GM18507 (cell line): ENCODE results near the gene CYP27A1.

Source experiments
- DNase-seq: peaks from one replicate; pipeline ENCODE4 v3.0.0; 2011; ENCODE audit warnings: low read depth; ENCODE audit not compliant: insufficient read length; ENCODE audit errors: extremely low spot score
- FAIRE-seq: peaks from 2 replicates; lab custom pipeline; 2011; peaks lifted over from hg19 to GRCh38; lab: Jason Lieb, UNC

The CYP27A1 gene

DNA sequence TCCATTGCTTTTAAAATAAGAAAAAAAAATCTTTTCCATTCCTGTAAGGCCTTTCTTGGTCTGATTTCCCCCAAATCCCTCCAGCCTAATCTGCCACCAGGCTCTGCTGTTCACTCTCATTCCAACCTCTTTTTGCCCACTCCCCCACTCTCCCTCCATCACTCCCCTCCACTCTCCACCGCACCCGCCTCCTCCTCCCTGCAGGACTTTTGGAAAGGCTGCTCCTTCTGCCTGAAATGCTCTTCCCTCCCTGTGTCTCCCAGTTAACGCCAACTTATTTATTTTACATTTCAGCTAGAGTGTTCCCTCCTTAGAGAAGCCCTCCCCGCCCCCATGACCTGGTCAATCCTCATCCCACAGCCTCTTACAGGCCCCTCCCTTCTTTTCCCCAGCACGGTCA, 72.9 kb downstream of the CYP27A1 start:
- FAIRE-seq (no peak), DNase-seq (no peak)

DNA sequence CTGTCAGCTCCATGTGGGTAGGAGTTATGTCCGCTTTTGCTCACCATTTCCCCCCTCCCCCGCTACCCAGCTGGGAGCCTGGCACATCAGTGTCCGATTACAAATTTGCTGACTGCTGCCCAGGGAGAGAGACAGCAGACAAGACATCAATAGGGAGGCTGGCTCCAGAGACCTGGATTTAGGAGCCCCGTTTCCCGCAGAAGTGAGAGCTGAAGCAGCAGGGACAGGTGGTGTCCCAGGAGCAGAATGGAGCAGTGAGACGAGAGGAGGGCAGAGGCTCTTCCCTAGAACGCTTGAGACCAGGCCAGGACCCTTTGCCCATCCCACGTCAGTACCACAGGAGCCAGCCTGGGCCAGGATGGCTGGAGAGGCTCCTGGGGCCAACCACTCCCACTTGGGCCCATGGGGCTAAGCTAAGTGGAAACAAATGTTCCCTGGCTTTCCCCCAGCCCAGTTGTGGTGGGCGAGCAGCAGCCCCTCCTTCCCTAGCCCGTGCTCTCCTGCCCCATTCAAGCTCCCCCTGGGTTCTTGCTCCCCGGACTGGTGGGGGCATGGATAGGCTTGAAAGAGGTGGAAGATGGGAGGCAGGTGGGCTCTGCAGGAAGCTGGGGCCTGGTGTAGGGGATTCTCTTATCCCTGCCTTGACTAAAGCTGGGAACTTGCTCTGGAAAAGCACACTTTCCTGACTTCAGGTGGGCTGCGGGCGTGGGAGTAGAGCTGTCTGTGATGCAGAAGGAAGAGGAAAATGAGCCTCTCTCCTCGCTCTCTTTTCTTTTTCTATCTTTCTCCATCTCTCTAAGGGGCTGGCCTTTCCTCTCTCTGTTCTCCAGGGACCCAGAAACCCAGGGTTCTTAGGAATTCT, 73.6 kb downstream of the CYP27A1 start:
- no peak for DNase-seq
- no peak for FAIRE-seq

DNA sequence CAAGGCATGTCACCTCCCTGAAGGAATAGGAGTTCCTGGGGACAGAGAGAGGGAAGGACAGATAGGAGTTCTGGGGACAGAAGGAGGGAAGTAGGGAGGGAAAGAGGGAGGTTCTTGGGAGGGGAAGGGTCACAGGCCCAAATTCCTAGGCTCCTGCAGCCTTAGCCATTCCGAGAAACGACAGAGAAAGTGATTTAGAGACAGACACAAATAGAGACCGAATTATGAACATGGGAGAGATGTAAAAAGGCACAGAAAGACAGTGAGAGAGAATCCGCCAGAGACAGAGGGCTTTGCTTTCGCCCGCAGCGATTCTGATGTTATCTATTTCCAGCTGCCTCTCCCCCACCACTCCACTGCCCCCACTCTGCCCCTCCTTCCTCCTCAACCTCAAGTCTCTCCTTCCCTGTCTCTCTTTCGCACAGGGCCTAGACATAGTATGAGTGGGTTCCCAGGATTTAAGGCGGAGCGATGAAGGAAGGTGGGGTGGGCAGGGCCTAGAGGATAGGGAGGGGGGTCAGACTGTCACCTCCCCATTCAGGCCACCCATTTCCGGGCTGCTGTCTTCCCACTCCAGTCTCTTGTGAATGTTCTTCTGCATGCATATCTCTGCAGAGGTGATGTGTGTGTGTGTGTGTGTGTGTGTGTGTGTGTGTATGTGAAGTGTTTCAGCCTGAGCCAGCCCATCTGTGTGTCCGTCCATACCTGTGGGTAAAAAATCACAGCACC, 74.4 kb downstream of the CYP27A1 start:
- FAIRE-seq (no peak), DNase-seq (no peak)

DNA sequence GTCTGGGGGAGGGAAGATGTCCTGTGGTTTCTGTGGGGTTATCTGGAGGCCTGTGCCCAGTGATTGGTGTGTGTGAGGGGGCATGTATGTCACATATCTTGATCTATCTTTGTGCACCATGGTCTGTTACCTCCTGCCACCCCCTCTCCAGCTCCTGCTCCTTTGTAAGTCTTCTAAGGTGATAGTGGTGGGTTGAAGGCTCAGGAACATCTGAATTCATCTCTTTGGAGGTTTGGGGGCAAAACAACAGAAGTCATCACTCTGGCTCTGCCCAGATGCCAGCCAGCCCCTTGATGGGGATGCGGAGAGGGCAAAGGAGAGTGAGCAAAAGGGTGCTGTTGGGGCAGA, 74.9 kb downstream of the CYP27A1 start:
- DNase-seq (no peak), FAIRE-seq (no peak)

DNA sequence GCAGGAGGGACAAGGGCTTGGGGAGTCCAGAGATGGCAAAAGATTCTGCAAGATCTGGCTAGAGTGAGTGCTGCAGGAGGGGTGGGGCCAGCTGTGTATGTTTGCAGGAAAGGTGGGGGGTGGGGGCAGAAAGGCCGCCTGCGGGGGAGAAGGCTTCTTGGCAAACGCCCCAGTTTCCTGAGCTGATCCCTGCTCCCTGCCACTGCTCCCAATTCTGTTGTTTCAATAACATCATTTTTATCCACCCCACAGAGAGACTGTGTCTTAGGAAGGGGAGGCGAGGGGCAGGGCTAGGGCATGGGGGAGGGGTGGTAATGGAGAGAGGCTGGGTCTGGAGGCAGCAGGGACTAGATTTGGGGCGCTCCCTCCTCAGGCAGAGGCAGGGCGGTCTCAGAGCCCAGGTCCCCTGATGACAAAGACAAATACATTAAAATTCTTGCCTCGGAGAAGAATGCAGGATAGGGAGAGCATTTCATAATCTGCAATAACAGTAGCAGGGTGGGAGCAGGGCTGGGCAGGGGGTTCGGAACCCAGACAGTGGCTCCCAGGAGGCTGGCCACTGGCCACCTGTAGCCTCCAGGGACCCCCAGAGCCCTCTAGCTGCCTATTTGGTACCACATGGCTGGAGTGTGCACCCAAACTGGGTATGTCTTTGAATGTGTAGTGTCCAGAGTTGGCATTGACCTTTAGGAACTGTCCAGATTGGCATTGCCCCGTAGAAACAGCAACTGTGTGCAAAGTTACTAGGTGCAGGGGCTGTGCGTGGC, 75.6 kb downstream of the CYP27A1 start:
- no peak for FAIRE-seq
- no peak for DNase-seq

DNA sequence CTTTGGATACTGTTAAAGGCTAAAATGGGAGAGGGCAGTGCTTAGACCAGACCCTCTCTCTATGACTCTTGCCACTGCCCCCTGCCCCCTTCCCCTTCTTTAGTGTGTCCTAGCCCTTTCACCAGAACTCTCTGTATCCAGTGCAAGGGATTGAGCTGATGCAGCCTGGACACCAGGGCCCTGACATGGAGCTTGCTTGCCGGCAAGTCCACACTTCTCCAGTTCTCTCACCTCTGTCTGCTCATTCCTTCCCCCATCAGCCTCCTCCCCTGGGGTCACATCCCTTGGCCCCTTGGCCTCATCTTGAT, 76.1 kb downstream of the CYP27A1 start:
- DNase-seq (no peak), FAIRE-seq (no peak)

DNA sequence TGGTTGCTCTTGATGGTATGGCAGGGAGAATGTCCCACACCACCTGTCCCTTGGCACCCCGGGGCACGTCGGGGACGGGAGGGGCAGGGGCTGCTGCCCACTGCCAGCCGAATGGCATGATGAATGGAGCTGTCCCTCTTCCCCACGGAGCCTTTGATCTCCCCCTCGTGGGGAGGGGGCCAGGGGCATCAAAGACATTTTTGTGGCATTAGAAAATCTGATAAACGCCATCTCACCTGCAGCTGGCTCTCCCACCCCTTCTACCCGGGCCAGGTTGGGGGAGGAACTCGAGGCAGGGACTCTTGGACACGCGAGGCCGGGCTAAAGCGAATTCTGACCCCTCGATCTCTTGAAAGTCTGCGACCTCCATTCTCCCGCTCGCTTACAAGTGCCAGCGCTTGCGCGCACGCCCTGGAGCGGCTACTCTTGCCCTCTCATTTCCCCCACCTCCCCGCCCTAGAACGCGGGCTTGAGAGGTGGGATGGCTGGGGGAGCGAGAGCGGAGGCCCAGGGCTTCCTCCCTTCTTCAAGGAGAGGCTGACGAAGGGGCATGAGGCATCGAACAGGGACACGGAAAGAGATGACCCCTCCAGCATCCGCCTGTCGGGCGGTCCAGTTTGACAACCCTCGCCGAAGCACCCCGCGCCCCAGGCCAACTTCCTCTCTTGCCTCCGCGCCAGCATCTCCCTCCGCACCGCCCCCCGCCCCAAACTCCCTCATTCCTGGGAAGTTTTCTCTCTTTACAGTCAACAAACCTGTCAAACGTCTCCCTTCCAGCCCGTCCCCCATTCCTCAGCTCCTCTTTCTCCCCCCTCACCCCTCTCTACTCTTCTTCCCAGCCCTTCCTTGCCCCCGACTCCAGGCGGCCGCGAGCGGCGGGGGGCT, 77.0 kb downstream of the CYP27A1 start:
- DNase-seq (no peak), FAIRE-seq (no peak)

DNA sequence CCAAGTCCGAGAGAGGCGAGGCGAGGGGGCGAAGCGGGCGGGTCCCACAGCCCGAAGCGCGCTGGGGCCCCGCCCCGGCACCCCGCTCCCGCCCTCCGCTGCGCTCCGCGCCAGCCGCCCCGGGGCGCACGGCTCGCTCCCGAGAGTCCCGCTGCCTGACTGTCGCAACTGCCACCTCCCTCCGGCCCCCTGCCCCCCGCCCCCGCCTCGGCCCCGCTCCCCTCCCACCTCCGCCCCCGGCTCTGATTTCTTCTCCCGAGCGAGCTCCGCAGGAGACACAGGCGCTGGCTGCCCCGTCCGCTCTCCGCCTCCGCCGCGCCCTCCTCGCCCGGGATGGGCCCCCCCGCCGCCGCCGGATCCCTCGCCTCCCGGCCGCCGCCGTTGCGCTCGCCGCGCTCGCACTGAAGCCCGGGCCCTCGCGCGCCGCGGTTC, 77.6 kb downstream of the CYP27A1 start, which contains the start of gene WNT6:
WNT6 (plus strand) TSS at position 250 of the 432 bp plus-strand sequence. CDS start 233 bp downstream, outside the sequence.
- no peak for DNase-seq

DNA sequence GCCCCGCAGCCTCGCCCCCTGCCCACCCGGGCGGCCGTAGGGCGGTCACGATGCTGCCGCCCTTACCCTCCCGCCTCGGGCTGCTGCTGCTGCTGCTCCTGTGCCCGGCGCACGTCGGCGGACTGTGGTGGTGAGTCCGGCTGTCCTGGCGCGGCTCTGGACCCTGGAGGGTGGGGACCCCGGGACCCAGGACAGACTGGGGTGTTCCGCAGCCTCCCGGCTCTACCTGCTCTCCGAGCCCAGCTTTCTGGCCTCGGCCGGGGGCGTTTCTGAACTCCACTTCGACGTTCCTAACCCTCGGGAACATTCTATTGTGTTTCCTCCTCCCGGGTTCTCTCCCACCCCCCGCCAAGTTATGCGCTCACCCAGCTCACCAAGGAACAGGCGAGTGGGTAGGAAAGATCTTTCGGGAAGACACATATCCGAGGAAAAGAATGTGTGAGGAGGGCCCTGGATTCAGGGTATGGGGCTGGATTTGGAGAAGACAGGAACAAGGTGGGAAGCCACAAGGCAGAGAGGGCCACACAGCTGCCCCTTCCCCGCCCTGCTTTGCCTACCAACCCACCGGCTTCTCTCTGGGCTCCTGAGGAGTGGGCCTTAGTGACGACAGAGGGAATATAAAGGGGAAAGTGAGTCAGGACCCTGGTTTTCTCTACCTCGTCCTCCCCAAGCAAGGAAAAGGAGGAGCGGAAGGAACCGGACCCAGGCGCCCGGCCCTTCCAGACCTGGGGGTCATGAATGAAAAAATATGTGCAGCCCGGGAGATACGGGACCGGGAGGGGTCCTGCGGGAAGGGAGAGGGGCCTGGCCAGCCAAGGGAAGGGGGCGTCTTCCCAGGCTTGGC, 78.3 kb downstream of the CYP27A1 start:
- DNase-seq, result no peak
- no peak for FAIRE-seq

More for the DNA sequence above, 77.6 kb downstream of the CYP27A1 start, which contains the start of gene WNT6:
- no peak for FAIRE-seq

DNA sequence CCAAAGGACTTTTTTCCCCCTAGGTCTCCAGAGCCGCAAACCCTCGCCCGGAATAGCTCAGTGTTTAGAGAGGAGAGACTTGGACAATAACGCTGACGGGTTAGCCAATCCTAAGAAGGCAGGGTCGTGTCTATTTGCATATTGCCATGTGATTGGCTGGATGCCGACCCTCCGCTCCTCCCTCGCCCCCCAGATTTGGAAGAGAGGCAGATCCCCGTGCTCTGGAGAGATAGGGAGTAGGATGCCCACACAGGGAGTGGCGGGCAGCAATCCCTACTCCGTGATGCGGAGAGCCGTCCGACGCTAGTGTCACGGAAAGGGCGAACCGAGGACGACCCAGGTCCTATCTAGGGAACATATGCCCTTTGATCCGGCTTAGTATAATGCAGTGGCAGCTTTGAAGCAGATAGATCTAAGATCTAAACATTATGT, 79.0 kb downstream of the CYP27A1 start:
- DNase-seq, result no peak

DNA sequence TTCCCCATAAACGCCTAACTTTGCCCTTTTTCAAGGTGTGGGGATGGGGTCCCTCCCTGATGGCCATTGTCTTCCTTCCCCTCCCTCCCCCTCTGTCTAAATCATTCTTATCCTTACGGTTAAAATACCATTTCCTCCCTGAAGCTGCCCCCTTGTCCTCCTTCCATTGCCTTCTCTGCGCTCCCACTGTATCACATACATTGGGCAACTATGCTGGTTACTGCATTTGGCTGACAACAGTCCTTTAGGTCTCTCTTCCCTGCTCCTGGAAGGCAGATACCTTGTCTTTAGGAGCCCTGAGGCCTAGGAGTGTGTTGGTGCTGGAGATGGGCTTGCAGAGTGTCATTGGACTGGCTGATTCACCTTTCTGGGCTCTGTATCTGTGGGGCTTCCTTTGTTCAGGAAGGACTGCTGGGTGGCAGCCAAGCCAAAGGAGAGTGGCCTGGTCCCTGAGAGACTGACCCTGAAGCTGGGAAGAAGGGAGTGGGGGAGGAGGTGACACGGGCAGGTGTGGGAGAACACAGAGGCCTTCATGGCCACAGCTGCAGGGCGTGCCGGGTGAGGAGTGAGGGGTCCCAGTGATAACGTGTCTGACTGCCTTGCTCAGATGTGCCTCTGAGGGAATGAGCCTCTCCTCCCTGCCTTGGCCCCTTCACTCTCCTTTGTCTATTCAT, 79.8 kb downstream of the CYP27A1 start:
- no peak for FAIRE-seq
- no peak for DNase-seq

More for the DNA sequence above, 79.0 kb downstream of the CYP27A1 start:
- FAIRE-seq, result no peak

DNA sequence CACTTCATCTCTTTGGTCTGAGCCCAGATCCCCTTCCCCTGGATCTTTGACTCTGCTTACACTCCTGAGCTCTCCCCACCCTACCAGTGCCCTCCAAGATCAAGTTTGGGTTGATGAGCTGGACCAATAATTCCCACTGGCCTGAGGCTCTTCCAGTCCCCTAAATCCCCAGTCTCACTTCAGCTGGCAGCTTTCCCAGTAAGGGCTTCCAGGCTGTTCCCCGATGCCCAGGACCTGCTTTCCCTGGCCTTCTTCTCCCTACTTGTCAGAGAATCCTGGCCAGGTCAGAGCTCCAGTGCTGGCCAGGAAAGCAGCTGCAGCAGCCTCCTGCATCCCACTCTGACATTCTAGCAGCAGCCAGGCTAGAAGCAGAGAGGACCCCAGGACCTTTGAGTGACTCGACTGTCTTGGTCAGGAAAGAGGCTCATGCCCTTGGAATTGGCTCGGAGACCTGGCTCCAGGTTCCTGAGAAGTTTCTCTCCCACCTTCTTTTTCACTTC, 81.1 kb downstream of the CYP27A1 start:
- FAIRE-seq (no peak), DNase-seq (no peak)
